Activated CD4-positive, alpha-beta T cell treated with anti-CD3 and anti-CD28 coated beads, Interleukin-2, amount 50 U/mL, for 4 hours (primary cell): ENCODE data around the gene MYT1.
A peak's percentile ranks its signal among the peaks of the same experiment; 100 is the strongest.

Experiments used
- DNase-seq, 2 experiments: peaks; one replicate each; pipeline ENCODE4 v3.0.0-alpha.2; 2020

MYT1 gene

DNA sequence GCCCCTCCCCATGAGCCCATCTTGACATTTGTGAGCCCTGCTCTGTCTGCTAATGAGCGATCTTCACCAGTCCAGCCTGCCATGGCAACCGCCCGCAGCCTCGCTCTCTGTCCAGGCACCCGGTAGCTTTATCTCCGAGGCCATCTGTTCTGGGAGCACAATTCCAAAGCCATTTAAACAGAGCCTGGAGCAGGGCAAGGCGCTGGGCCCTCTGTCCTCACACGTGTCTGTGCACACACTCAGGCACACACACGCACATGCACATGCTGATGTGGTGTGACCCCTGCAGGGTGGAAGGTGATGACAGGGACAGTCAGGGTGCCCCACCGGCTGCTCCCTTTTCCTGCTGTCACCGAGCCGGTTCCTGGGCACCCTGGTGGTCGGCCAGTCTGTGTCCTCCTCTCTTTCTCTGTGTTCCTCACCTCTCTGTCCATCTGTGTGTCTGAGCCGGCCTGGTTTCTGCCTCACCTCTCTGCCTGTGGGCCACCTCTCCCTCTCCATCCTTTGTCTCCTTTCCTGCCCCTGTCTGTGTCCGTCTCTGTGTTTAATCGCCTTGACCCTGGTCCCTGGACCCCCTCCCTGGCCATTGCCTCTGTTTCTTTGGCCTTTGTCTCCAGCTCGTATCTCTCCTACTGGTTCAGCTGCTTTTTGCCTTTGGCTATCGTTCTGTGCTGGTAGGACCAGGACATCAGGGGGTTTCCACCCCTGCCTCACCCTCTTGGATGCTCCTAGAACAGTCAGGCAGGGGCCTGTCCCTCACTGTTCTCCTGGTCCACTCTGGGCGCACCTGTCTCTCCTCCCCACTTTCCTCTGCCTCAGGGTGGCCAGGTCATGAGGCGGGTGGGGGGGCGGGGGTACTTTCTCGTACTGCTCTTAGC lies 8.8 kb upstream of the MYT1 start:
- DNase-seq = no peak

DNA sequence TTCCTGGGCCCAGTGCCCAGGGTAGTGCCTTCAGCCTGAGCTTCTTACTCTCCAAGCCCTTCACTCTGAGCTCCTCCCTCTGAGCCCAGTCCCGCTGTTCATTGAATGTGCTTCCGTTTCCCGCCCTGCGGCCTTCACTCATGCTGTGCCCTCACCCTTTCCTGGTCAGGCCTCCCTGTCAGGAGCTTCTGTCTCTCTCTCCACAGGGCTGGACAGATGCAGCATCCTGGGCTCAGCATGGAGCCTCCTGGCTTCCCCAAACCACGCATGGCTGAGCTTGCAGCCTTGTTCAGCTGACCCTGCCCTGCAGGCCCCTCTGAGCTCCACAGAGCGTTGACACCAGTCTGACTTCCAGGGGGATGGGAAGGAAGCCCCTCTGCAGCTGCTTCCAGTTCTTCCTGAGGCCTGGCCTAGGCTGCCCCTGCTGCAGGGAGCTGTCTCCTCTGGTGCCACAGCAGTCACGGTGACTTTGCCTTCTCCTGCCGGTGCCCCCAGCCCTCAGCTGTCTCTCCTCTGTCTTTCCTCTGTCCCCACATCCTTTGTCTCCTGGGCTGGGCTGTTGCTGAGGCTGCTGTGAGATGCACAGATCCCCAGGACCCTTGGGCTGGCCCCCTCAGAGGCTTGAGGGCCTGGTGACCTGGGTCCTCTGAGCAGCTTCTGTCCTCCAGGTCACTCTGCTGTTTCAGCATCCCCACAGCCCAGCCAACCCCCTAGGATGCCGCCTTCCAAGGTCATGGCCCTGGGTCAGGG lies 7.9 kb upstream of the MYT1 start:
- DNase-seq = no peak

DNA sequence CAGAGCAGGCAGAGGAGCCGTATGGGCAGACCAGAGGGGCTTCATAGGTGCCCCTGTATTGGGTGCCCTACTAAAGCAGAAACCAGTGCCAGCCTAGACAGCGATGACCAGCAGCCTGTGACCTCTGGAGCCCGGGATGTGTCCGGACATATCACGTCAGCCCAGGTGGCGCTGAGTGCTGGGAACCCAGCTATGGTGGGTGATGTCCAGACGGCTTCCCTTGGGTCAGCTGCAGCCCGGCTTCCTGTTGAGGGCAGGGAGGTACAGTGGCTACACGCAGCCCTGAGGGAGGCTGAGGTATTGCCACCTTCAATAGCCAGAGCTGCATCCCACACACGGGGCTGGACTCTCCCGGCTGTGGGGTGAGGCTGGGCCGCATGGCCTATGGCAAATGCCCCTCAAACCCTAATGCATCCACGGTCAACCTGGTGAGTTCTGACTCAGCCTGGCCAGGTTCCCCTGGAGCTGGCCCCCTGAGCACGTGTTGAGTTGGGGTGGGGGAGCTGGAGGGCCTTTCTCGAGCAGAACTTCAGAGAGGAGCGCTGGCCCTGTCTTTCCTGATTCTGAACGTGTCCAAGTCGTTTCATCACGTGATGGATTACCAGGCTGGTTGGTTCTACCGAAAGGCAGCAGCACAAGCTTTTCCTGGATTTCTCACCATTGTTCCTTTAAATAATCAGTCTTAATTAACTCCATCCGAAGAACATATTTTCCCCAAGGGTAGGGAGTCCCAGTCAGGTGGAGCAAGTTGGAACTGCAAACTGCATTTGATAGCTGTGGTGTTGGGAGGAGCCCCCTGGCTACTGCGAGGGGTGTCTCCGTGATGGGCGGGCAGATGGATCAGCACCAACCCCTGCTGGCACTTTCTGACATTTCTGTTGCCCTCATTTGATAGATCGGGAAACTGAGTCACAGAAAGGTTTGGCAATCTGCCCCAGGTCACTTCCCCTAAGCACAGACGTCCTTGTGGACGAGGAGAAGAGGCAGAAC lies 7.1 kb upstream of the MYT1 start:
- DNase-seq = no peak

DNA sequence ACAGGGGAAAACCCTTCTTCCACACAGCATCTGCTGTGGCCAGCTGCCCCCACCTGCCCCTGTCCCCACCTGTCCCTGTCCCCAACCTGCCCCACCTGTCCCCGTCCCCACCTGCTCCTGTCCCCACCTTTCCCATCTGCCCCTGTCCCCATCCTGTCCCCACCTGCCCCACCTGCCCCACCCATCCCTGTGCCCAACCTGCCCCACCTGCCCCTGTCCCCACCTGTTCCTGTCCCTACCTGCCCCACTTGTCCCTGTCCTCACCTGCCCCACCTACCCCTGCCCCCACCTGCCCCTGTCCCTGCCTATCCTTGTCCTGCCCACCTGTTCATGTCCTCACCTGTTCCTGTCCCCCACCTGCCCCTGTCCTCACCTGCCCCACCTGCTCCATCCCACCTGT lies 6.4 kb upstream of the MYT1 start:
- no peak for DNase-seq

DNA sequence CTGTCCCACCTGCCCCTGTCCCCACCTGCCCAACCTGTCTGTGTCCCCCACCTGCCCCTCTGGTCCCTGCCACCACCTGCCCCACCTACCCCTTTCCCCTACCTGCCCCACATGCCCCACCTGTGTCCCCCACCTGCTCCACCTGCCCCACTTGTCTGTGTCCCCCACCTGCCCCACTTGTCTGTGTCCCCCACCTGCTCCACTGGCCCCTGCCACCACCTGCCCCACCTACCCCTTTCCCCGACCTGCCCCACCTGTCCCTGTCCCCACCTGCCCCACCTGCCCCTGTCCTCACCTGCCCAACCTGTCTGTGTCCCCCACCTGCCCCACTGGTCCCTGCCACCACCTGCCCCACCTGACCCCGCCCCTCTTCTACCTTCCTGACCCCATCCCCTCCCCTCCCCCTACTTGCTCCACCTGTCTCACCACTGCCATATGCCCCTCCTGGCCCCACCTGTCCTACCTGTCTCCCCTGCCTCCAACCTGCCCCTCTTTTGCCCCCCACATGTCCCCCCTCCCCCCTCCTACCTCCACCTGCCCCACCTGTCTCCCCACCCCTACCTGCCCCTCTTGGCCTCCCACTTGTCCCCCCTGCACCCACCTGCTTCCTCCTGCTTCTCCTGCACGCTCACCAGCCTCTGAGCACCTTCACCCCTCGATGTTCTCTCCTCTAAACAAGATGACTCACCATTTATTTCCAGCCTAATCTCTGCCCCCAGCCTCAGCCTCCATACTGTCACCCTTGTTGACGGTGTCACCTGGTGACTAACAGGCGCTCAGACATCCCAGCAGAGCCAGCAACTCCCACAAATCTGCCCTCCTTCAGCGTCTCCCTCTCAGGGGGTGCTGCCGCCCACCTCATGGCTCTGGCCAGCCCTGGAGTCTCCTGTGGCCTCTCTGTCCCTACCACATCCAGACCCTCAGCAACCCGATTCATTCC lies 5.6 kb upstream of the MYT1 start:
- DNase-seq = no peak

DNA sequence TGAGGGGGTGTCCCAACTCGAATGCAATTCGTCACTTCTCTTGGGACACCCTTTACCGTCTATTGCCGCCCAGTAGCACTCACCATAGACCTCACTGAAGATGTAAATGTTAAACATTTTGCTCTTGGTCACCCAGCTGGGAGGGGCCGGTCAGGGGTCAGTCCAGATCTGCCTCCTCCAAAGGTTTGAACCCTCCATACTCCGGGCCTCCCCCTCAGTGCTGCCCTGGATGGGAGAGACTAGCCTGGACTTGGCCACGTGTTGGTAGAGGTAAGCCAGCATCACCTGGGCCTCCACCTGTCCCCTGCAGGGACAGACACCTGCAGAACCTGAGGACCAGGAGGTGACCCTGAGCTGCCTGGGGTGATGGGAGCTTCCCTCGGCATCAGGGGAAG lies 5.0 kb upstream of the MYT1 start:
- no peak for DNase-seq

DNA sequence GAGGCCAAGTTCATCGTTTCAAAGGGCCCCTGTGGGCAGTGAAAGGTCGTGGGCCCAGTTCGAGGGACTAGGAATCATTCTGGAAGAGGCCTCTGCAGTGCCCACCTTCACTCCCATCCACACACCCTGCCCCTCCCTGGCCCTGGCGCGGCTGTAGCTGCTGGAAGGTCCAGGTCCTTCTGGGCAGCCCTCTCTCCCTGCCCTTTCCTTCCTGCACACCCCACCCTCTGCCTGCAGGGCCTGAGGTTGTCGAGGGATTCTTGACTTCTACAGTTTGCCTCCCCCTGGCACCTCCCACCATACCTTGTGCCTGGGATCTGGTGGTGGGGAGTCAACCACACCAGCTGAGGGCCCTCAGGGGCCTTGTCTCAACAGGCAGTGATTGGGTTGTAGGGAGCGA lies 4.5 kb upstream of the MYT1 start:
- DNase-seq = no peak

DNA sequence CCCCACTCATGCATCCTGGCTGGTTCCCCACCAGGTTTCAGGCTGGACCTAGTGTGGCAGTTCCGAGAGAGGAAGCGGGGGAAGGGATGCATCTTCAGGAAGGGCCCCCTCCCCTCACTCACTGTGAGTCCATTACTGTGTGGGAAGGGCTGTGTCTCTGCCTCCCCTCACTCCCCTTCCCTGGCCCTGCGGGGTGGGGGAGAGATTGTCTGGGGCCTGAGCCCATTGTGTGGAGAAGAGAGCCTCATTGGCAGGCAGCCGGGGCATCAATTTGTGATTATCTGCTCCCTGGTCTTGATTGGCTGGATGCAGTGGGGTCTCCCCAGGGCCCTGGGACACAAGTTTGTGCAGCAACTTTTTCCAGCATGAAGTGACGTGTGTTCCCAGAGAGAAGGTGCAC lies 4.1 kb upstream of the MYT1 start:
- DNase-seq = no peak

DNA sequence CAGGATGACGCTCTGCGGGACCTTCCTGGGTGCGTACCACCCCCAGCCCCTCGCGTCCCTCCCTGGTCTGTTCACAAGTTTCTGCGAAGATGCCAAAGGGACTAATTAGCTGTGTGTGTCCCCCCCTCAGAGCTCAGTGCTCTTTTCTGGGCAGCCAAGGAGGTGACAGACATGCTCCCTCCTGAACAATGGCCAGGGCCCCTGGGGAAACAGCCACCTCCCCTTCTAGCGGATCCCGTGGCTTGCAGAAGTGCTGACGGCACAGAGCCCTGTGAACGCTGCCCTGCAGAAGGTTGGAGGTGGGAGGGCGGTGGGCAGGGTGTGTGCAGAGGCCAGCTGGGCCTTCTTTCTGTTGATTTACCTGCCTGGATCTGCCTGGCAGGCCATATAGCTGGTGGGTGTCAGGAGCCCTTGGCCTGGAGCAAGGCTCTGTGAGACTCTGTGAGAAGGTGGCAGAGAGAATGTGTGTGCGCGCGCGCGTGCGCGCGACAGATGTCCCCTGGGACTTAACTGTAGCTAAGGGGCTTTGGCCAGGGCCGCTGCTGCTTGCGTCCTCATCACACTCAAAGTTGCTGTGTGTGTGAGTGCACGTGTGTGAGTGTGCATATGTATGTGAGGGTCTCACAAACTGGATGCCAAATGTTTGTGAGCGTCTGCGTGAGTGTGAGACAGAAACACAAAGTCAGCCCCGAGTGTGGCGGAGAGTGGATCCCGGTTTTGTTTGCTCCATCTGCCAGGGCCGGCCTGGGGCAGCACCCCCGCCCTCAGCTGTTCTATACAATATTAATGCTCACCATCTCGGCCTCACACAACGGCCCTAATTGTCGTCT lies 3.5 kb upstream of the MYT1 start:
- no peak for DNase-seq

DNA sequence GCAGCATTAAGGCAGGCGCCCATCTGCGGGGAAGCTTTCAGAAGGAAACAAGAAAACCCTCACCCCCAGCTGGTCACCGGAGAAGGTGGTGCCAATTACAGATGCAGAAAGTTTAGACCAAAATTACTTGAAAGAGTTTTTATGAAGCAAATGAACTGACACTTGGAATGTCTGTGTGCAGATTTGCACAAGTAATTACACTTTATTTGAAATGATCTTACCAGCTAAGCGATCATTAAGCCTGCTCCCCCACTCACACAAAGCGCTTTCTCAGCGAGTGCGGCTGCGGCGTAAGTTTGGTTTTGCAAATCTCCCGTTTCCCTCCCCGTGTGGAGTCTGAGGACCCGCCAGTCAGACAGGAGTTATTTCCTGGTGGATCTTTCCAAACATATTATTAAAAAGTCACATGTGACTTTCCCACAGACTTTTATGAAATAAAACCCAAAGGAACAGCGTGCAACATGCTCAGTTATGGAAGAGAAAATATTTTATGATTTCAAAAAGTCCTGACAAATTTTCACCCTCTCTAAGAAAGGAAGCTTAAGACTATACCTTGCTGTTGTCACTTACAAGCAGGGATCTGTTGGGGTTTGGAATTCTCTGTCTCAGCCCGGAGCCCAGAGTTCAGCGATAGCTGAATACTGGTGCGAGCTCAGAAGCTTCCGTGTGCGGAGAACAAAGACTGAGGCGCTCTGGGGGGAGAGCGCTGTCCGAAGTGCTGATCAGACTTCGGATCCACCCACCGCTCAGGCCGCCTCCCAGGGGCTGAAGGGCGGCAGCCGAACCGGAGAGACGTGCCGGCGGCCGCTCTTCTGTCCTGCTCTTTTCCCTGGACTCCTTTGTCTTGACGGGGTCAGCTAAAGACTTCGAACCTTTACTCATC lies 2.7 kb upstream of the MYT1 start:
- DNase-seq = peak in 1 of 2 experiments; percentile 6

DNA sequence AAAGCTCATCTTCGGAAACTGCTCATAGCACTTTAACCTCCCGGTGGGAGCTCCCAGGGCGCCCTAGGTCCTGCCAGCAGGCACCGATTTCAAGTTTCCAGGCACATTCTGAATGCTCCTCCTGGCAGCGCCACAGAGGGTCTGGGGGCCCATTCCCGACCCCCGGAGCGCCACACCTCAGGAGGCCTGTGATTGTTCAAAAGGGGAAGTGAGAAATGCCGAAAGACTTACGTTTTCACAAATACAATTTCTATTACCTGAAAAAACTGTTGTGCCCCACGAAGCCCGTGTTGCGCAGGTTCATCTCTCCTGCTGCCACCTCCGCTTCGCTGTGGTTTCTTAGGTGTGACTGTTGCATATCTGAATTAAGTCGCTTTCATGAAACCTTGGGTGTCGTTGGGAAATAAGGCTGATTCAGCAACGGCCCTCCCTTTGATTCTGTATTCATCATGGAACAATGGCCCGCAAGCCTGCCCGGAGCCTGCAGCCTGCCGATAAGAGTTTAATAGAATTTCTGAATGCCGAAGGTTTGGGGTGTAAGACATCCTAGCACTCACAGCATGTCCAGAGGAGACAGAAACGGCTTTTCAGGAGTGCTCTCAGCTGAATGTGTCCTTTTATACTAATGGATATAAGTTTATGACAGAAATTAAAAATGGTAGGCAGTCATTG lies 1.9 kb upstream of the MYT1 start:
- no peak for DNase-seq

DNA sequence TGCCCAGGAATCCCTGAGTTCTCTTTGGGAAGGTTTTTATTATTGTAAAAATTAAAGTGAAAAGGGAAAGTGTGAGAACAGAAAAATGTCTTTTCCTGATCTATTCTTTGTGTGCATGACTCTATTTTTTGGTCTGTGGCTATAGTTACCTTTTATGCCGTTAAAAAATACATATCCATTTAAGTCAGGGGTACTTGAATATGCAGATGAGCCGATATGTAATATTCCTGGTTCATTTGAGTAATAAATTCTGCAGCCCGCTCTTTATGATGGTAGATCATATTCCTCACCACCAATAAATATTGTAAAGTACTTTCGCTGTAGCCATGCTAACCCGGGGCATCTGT lies 503 bp upstream of the MYT1 start:
- DNase-seq = no peak

DNA sequence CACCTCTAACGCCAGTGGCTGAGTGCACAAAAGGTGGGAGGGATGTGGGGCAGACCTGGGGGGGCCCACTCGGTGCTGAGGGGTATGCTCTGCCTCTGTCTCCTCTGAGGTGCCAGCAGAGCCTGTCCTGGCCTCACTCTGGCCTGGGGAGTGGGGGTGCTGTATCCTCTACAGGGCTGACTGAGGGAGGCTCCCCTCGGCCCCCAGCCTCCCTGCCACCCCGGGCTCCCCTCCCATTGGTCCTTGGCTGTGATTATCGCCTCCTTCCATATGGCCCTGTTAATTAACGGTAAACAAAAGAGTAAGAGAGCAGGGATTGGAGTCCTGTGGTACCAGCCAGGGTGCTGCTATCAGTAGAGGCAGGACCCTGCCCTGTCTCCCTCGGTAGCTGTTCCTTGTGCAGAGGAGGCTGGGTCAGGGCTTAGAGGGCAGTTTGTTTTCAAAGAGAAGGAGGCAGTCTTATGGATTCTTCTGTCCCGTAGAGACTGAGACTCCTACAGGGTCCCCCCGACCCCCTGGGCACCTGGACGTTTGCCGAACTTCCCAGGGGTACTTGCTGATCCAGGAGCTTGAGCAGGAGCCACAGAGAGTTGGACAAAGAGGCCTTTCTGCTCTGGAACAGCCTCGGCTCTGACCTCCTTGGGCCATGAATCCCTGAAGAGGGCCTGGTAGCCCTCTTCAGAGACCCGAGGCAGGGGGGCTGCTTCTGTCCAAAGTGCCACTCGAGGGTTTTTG lies 1.8 kb downstream of the MYT1 start:
- DNase-seq = no peak

DNA sequence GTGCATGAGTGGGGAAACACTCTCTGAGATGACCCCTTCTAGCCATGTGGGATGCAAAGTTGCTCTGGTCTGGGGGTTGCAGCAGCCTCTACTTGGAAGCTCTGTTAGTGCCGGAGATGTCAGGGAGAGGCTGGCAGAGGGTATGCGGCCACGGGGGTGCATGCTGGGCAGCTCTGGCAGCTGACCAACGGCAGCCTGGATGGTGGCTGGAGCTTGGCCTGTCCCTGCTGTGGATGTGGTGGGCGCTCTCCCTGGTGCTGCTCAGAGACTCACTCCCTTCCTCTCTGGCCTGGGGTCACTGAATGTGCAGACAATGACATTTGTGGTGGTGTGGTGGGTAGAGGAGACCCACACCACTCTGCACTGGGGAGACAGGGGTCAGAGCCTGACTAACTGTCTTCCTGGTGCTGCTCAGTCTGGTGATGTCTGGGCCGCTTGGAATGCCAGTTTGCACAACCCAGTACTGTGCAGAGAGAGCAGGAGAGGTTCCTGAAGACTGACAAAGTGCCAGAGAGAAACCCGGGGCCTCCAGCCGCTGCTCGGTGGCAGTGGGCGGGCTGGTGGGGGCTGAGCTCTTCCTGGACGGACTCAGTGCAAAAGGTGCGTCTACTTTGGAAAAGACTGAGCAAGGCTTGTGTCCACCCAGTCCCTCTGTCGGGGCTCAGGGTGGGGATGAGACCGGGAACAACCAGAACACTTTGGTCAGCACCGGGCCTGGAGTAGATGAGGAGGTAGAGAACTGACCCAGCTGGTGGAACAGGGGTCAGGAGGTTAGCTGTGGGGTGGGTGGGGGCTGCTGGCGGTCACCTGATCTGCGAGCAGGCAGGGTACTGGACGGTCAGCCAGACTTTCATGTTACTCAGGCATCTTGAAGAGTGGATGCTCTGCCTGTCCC lies 2.7 kb downstream of the MYT1 start:
- DNase-seq = no peak

DNA sequence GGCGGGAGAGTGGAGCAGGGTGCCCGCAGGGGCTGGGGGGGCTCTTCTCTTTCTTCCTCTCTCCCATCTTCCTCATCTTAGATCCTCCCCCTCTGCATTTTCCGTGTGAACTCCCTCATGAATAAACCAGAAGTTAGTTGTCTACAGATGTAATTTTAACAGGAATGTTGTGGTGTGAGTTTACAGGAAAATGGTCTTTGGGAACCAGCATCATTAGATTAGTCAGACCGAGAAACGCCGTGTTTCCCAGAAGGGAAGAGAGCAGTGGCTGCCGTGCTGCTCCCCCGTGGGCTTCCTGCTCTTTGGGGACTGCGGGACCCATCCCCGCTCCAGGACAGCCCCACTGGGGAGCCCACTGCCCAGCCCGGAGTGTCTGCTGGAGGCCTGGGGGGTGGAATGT lies 3.4 kb downstream of the MYT1 start:
- DNase-seq = no peak

DNA sequence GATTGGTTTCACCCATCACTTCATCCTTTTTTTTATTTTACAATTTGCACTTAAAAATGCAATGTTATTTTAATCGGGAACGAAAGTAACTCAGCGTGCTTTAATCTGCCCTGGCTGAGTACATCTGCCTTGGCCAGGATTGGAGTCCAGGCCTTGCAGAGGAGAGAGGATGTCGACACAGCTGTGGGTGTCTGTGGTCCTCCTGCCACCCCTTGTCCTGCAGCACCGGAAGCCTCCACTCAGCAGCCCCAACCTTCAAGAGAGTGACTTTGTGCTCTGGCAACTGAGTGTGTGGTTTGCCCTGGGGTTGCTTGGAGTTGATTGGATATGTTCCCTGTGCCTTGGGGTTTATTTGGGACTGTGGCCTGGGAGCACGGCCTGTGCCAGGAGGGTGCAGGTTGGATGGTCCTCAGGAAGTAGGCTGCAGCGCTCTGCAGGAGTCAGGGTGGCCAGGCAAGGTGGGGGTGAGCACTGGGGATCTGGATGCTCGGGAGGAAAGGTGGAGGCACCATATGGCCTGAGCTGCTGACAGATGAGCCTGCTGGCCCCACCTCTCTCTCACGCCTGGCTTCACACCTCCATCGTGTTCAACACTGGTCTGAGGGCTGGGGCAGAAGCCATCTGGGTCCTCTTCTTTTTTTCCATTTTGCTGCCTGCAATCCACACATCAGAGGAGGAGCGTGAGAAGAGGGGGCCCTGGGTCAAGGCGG lies 4.3 kb downstream of the MYT1 start:
- DNase-seq = no peak

DNA sequence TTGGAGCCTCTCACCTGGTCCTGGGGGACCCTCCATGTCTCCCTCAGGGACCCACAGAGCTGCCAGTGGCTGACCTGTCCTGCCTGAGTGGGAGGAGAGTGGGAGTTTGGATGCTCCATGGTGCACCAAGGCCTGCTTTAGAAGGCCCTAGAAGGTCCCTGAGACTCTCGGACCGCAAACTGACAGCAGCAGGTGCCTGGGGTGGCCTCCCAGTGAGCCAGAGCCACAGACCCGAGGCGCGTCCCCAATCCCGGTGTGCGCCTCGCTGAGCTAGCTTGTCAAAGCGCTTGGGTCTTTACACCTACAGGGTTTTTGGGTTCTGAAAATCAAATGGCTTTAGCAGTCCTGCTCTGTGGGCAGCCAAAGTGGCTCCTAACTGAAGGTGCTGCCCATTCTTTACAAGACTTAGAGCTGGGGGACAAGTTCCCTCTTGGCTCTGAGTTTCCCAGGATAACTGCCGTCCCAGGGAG lies 4.9 kb downstream of the MYT1 start:
- no peak for DNase-seq
